HG03064 (cell line): ENCODE data around the gene IDNK.
"Not testable (repeated sequence)": the region's sequence is repeated elsewhere in the genome, so short reads cannot be mapped to it uniquely, and the experiment has no call there.

Experiments
- ATAC-seq: cut with Tn5 transposase; IDR thresholded peaks from one replicate; pipeline ENCODE4 v1.9.1; 2021; ENCODE audit warnings: low read depth; ENCODE audit not compliant: unreplicated experiment

The IDNK gene

GRCh38 chr9:83622939-83623678 is at the start of gene IDNK:
TSS of gene IDNK (plus strand) at chr9:83623143. CDS start at chr9:83623172, 29 bp downstream.
- peak; percentile 81 for ATAC-seq

- no peak for ATAC-seq
Measured at GRCh38 chr9:83574482-83574881, 48.5 kb upstream of the IDNK start.

- ATAC-seq, result no peak
Measured at GRCh38 chr9:83582029-83582428, 40.9 kb upstream of the IDNK start.

- ATAC-seq, result no peak
Measured at GRCh38 chr9:83583151-83584014, 39.6 kb upstream of the IDNK start.

- ATAC-seq, result no peak
Measured at GRCh38 chr9:83584995-83585394, 37.9 kb upstream of the IDNK start.

GRCh38 chr9:83588256-83588655 is 34.7 kb upstream of the IDNK start:
- ATAC-seq, result no peak

- ATAC-seq, result no peak
Measured at GRCh38 chr9:83596899-83597504, 25.9 kb upstream of the IDNK start.

GRCh38 chr9:83598487-83598886 is 24.5 kb upstream of the IDNK start:
- no peak for ATAC-seq

- no peak for ATAC-seq
Measured at GRCh38 chr9:83599071-83599470, 23.9 kb upstream of the IDNK start.

GRCh38 chr9:83601463-83601862 is 21.5 kb upstream of the IDNK start:
- no peak for ATAC-seq

- not testable (repeated sequence) for ATAC-seq
Measured at GRCh38 chr9:83607620-83608019, 15.3 kb upstream of the IDNK start.

- not testable (repeated sequence) for ATAC-seq
Measured at GRCh38 chr9:83613298-83613697, 9.6 kb upstream of the IDNK start.

GRCh38 chr9:83617299-83617698 is 5.6 kb upstream of the IDNK start:
- ATAC-seq, result no peak

GRCh38 chr9:83620841-83621636 is 1.9 kb upstream of the IDNK start:
- no peak for ATAC-seq

GRCh38 chr9:83622433-83622938 is 457 bp upstream of the IDNK start:
- peak; percentile 58 for ATAC-seq

GRCh38 chr9:83623679-83624076 is 735 bp downstream of the IDNK start:
- ATAC-seq, result peak; percentile 28

- ATAC-seq, result no peak
Measured at GRCh38 chr9:83625178-83625577, 2.2 kb downstream of the IDNK start.

GRCh38 chr9:83628540-83628939 is 5.6 kb downstream of the IDNK start:
- no peak for ATAC-seq

GRCh38 chr9:83629433-83630104 is 6.6 kb downstream of the IDNK start:
- no peak for ATAC-seq

GRCh38 chr9:83630938-83631457 is 8.1 kb downstream of the IDNK start:
- ATAC-seq, result no peak
